Gastroesophageal sphincter (tissue), 3 donors: ENCODE results near the gene ADAMTS12.

Experiments
- CTCF ChIP-seq, 4 experiments: fragments of 200-600 bp in 2 of 4; fragments of 450-650 bp in 2 of 4; sonication (generic) in 1 of 4; IDR thresholded peaks; one replicate each; pipeline ENCODE4 v1.5.1; 2017 to 2019; ENCODE audit warnings: antibody characterized with exemption in 4 of 4, mild to moderate bottlenecking in 2 of 4, moderate library complexity in 2 of 4
- EP300 ChIP-seq: sonication (generic); formaldehyde crosslinking; IDR thresholded peaks from one replicate; pipeline ENCODE4 v1.6.1; 2017; ENCODE audit warnings: antibody characterized with exemption, mild to moderate bottlenecking
- POLR2A ChIP-seq, 2 donors: fragments of 450-650 bp; IDR thresholded peaks; one replicate each; pipeline ENCODE4 v1.6.1; 2017; ENCODE audit warnings: antibody characterized with exemption in 2 of 2, mild to moderate bottlenecking in 2 of 2, moderate library complexity in 1 of 2
- POLR2AphosphoS5 ChIP-seq: sonication (generic); formaldehyde crosslinking; IDR thresholded peaks from one replicate; pipeline ENCODE4 v1.6.1; 2017; ENCODE audit warnings: antibody characterized with exemption

DNA sequence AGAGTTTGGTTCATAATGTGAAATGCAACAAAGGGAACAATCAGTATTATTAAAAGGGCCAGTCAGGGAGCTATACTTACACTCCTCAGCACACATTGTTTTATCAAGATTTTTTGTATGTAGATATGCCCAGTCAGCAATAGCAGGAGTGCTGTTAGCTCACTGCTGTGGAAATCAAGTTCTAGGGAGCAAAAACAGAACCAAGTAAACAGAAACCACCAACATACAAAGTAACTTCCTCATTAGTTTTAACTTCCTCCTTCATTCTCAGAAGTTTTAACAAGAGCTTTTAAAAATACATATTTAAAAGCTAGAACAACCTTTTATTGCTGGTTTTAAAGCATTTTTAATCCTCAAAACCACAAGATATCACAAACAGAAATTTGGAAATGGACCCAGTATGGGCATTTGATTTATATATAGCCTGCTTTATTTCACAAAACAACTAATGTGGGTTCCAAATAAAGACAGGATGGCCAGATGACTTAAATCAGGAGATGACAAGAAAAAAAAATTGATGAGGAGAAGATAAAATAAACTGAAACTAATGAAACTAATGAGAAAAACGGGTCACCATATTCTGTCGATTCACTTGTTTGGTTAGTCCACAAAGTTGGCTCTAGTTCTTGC lies 178.5 kb downstream of the ADAMTS12 start:
- TF ChIP-seq CTCF (IDR thresholded peaks at IDR 0.05) (no peak), POLR2A (IDR thresholded peaks at IDR 0.05) (no peak), EP300 (no peak), POLR2AphosphoS5 (no peak)
